Head of caudate nucleus (tissue), 42 donors: ENCODE measurements around the gene SOHLH2.
A peak's percentile ranks its signal among the peaks of the same experiment; 100 is the strongest.

Experiments used
- DNase-seq, 42 donors: peaks; one replicate each; pipeline versions ENCODE4 v3.0.0 to v3.0.0-alpha.2; 2020 to 2021; ENCODE audit warnings: mixed read lengths in 7 of 42
- intact Hi-C: fragments of 100-400 bp; cut with DNase I; formaldehyde crosslinking; loops from one replicate; pipeline ENCODE4 v1.15.0; 2022

SOHLH2 gene

GRCh38 chr13:36135876-36136275 lies 78.5 kb downstream of the SOHLH2 start:
- peak in 10 of 42 donors; percentile 10 to 58 (median 21) for DNase-seq
- intact Hi-C loops: no loop called here

DNA sequence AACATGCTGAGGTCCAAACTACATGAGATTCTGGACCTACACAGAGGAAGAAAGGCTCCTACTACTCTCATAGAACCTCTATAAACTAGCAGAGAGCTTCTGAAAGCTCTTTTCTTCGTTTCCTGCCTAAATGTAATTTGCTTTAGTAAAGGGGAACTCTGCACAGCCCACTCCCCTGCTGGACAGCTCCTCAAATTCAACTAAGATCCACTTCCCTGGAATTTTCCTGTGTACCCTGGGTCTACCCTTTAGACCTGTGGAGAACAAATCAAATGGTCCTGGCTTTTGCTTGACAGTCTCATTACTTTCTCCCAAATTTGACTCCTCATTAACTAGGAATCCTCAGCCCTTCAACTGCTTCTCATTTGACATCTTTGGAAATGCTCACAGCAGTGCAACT lies 79.7 kb downstream of the SOHLH2 start:
- DNase-seq: no peak
- intact Hi-C loops: no loop called here

DNA sequence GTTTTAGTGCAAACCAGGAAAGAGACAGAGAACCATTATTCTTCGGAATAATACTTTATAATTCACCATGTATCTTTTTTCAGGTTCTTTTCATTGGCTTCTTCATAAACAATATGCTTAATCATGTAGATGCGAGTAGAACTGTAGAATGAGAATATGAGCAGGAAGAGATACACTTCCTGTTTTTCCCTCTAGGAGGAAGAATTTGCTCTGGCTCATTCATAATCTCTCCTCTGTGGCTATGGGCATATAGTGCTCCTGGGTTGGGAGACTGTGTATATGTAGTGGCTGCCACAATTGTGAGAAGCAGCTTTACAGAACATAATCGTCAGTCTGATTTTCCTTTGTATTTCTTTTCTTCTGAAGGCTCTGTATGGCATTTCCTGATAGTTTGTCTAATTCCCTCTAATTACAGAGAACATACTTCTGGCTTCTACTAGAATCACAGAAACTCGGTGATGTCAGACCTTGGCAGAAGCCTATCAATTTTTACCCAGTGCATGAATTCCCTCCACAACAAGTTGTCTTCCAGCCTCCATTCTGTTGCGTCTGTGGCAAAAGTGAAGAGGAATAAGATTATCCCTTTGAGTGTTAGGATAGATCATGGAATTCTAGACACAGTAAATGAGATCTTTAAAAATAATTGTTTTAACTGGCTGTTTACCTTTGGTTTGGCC lies 80.3 kb downstream of the SOHLH2 start:
- intact Hi-C loops: no loop called here
- no peak for DNase-seq

DNA sequence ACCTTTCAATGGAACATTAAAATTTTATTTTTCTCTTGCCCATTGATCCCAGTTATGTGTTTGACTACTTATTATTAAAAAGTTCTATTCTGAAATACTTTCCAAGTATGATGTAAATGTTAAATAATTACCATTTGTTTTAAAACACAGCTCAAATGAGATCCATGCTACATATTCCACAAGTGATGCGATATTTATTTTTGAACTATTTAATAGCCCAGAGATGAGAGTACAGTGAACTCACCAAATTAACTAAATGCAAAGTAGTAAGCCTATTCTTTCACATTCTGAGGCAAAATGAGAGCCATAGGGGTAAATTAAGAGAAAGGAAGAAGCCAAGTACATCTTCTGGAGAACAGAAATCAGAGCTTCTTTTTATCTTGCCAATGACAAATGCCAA lies 82.0 kb downstream of the SOHLH2 start:
- no peak for DNase-seq
- intact Hi-C loops: no loop called here

GRCh38 chr13:36131931-36132297 lies 82.4 kb downstream of the SOHLH2 start:
- intact Hi-C loops: no loop called here
- peak in 1 of 42 donors; percentile 6 for DNase-seq

- peak in 40 of 42 donors; percentile 36 to 83 (median 62) for DNase-seq
- intact Hi-C loops: no loop called here
Observed at GRCh38 chr13:36131222-36131930, 83.0 kb downstream of the SOHLH2 start, which contains the start of gene DCLK1. Gene DCLK1 (minus strand): TSS chr13:36131382.

- DNase-seq: peak in 33 of 42 donors; percentile 7 to 58 (median 38)
- intact Hi-C loops: no loop called here
Observed at GRCh38 chr13:36130552-36131221, 83.7 kb downstream of the SOHLH2 start.

DNA sequence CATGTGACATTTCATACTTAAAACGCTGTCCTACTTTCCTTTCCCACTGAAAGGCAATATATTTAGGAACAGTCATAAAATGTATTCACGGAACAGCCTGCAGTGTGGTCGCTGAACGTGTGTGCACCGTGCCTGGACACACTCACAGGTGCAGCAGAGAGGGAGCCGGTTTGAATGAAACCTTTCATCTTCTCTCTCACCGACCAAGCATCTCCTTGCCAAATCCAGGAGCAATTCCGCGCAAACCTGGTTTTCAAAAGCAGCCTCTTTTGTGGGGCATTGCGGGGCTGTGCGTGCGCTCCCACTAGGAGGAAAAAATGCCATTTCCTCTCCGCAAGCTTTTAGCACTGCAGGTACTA lies 84.2 kb downstream of the SOHLH2 start:
- intact Hi-C loops: no loop called here
- peak in 9 of 42 donors; percentile 12 to 45 (median 24) for DNase-seq

- intact Hi-C loops: no loop called here
- DNase-seq: no peak
Observed at GRCh38 chr13:36129539-36129938, 84.8 kb downstream of the SOHLH2 start.

- intact Hi-C loops: no loop called here
- DNase-seq: no peak
Observed at GRCh38 chr13:36126491-36126890, 87.9 kb downstream of the SOHLH2 start.

GRCh38 chr13:36125841-36126240 lies 88.5 kb downstream of the SOHLH2 start:
- no peak for DNase-seq
- intact Hi-C loops: no loop called here

GRCh38 chr13:36124236-36124822 lies 90.0 kb downstream of the SOHLH2 start:
- peak in 3 of 42 donors; percentile 10 to 19 (median 13) for DNase-seq
- intact Hi-C loops: no loop called here
